BLaER1 treated with 17β-estradiol and CSF1 and Interleukin-3, amounts not matched to agents 10 nM and 100 nM (cell line): ENCODE measurements around the gene CSTF1.
"Not testable (repeated sequence)": the region's sequence is repeated elsewhere in the genome, so short reads cannot be mapped to it uniquely, and the experiment has no call there.

Experiments
- H3K27ac ChIP-seq, 11 experiments: shearing (Covaris generic); formaldehyde crosslinking; 2 replicates each; pipeline ENCODE4 v1.8.1; 2022
- H3K27me3 ChIP-seq, 11 experiments: shearing (Covaris generic); formaldehyde crosslinking; 2 replicates each; pipeline ENCODE4 v1.8.1; 2022
- H3K36me3 ChIP-seq, 11 experiments: shearing (Covaris generic); formaldehyde crosslinking; 2 replicates each; pipeline ENCODE4 v1.8.1; 2022
- H3K4me1 ChIP-seq, 10 experiments: shearing (Covaris generic); formaldehyde crosslinking; 2 replicates each; pipeline ENCODE4 v1.8.1; 2022
- H3K4me2 ChIP-seq, 11 experiments: shearing (Covaris generic); formaldehyde crosslinking; 2 replicates each; pipeline ENCODE4 v1.8.1; 2022
- H3K4me3 ChIP-seq, 10 experiments: shearing (Covaris generic); formaldehyde crosslinking; 2 replicates each; pipeline ENCODE4 v1.8.1; 2022
- H3K9ac ChIP-seq, 11 experiments: shearing (Covaris generic); formaldehyde crosslinking; 2 replicates each; pipeline ENCODE4 v1.8.1; 2022
- H3K9me3 ChIP-seq, 11 experiments: shearing (Covaris generic); formaldehyde crosslinking; replicated peaks in 1 of 11; 2 replicates each; pipeline ENCODE4 v1.8.1; 2022
- H4K20me1 ChIP-seq, 11 experiments: shearing (Covaris generic); formaldehyde crosslinking; 2 replicates each; pipeline ENCODE4 v1.8.1; 2022
- Cebpa-rat ChIP-seq, 11 experiments: shearing (Covaris generic); IDR thresholded peaks; 2 replicates each; pipeline ENCODE4 v1.8.1; 2022

Gene CSTF1

GRCh38 chr20:56406910-56407309, 14.5 kb downstream of the CSTF1 start:
- peaks cover 71 to 87% (median 79%) of the 10 kb centered on the region in 11 experiments for H3K36me3 ChIP-seq
- no peaks in the 10 kb centered on the region for H3K9me3 ChIP-seq

GRCh38 chr20:56409521-56409920, 17.1 kb downstream of the CSTF1 start:
- Histone ChIP-seq H3K4me3 (no peak overlapping the region), H4K20me1 (peaks cover 0 to 54% (median 18%) of the 10 kb centered on the region in 11 experiments; a peak in 11 of 22 replicates), H3K36me3 (peaks cover 45 to 66% (median 56%) of the 10 kb centered on the region in 11 experiments), H3K4me1 (peaks cover 15 to 54% (median 28%) of the 10 kb centered on the region in 10 experiments), H3K27me3 (no peaks in the 10 kb centered on the region), H3K27ac (0 out of 22 replicates have a peak overlapping the region, but pooled peaks of 1 of the 11 experiments have one; percentile 5), H3K9ac (no peak overlapping the region), H3K4me2 (peak overlapping the region in 1 of 11 experiments; percentile 95; a peak in 1 of 22 replicates), H3K9me3 (no peaks in the 10 kb centered on the region)
- TF ChIP-seq Cebpa-rat (IDR thresholded peaks at IDR 0.05) = no peak

More at GRCh38 chr20:56406910-56407309, 14.5 kb downstream of the CSTF1 start:
- H3K9ac ChIP-seq = no peak overlapping the region
- TF ChIP-seq Cebpa-rat (IDR thresholded peaks at IDR 0.05) = no peak
- peaks cover 10 to 70% (median 31%) of the 10 kb centered on the region in 11 experiments; a peak in 15 of 22 replicates for H4K20me1 ChIP-seq
- peaks cover 13 to 30% (median 20%) of the 10 kb centered on the region in 10 experiments for H3K4me1 ChIP-seq
- no peaks in the 10 kb centered on the region for H3K27me3 ChIP-seq
- no peak overlapping the region for H3K4me3 ChIP-seq
- H3K27ac ChIP-seq = no peak overlapping the region
- no peak overlapping the region for H3K4me2 ChIP-seq

- Histone ChIP-seq H3K36me3 (peaks cover 41 to 61% (median 51%) of the 10 kb centered on the region in 11 experiments), H3K4me3 (no peak overlapping the region), H3K27ac (0 out of 22 replicates have a peak overlapping the region, but pooled peaks of 1 of the 11 experiments have one; percentile 5), H3K27me3 (no peaks in the 10 kb centered on the region), H3K4me2 (peak overlapping the region in 5 of 11 experiments; percentile 3 to 95 (median 72); a peak in 7 of 22 replicates), H3K9me3 (no peaks in the 10 kb centered on the region), H3K4me1 (peaks cover 15 to 59% (median 28%) of the 10 kb centered on the region in 10 experiments), H4K20me1 (peaks cover 0 to 49% (median 16%) of the 10 kb centered on the region in 11 experiments; a peak in 11 of 22 replicates), H3K9ac (no peak overlapping the region)
- no peak for TF ChIP-seq Cebpa-rat (IDR thresholded peaks at IDR 0.05)
These were observed 17.5 kb downstream of the CSTF1 start for GRCh38 chr20:56409956-56410355.

- peak overlapping the region; percentile 9 to 67 (median 47); a peak in 16 of 22 replicates for H3K27ac ChIP-seq
These were observed 18.8 kb downstream of the CSTF1 start for GRCh38 chr20:56411287-56411686.

GRCh38 chr20:56411759-56412472, 19.5 kb downstream of the CSTF1 start, which contains the start of gene CASS4:
CASS4 (plus strand) TSS chr20:56412260; CDS start chr20:56412459, 199 bp downstream.
- TF ChIP-seq Cebpa-rat (IDR thresholded peaks at IDR 0.05) = peak in 10 of 11 experiments; percentile 56 to 86 (median 70); a peak in 18 of 22 replicates
- Histone ChIP-seq H3K4me3 (peak within 1 kb of the TSS in 5 of 10 experiments; percentile 19 to 49 (median 47); a peak in 8 of 20 replicates), H3K36me3 (peaks cover 22 to 42% (median 32%) of the 10 kb centered on the region in 11 experiments), H3K27ac (peak within 1 kb of the TSS; percentile 9 to 67 (median 47); a peak in 19 of 22 replicates), H3K9me3 (no peaks in the 10 kb centered on the region), H3K4me1 (peaks cover 15 to 69% (median 28%) of the 10 kb centered on the region in 10 experiments), H4K20me1 (peaks cover 0 to 37% (median 7%) of the 10 kb centered on the region in 11 experiments; a peak in 9 of 22 replicates), H3K9ac (peak within 1 kb of the TSS; percentile 2 to 59 (median 36); a peak in 15 of 22 replicates), H3K4me2 (peak within 1 kb of the TSS; percentile 59 to 95 (median 83)), H3K27me3 (peaks cover 0 to under 1% (median 0%) of the 10 kb centered on the region in 11 experiments; a peak in 1 of 22 replicates)

More at GRCh38 chr20:56411287-56411686, 18.8 kb downstream of the CSTF1 start:
- Histone ChIP-seq H3K4me2 (peak overlapping the region; percentile 59 to 95 (median 83)), H3K4me1 (peaks cover 15 to 66% (median 28%) of the 10 kb centered on the region in 10 experiments), H3K4me3 (peak overlapping the region in 5 of 10 experiments; percentile 18 to 49 (median 20); a peak in 4 of 20 replicates), H3K9ac (peak overlapping the region in 10 of 11 experiments; percentile 2 to 59 (median 34); a peak in 11 of 22 replicates), H4K20me1 (peaks cover 0 to 43% (median 13%) of the 10 kb centered on the region in 11 experiments; a peak in 10 of 22 replicates), H3K36me3 (peaks cover 28 to 48% (median 38%) of the 10 kb centered on the region in 11 experiments)
- H3K27me3 ChIP-seq, H3K9me3 ChIP-seq: not testable (repeated sequence)

- TF ChIP-seq Cebpa-rat (IDR thresholded peaks at IDR 0.05) = peak in 1 of 11 experiments; percentile 1; a peak in 3 of 22 replicates
- Histone ChIP-seq H3K9me3 (no peaks in the 10 kb centered on the region), H3K4me1 (peaks cover 15 to 74% (median 29%) of the 10 kb centered on the region in 10 experiments), H4K20me1 (peaks cover 0 to 32% (median 5%) of the 10 kb centered on the region in 11 experiments; a peak in 7 of 22 replicates), H3K4me2 (peak overlapping the region; percentile 59 to 95 (median 83); a peak in 21 of 22 replicates), H3K27ac (peak overlapping the region; percentile 2 to 67 (median 47); a peak in 17 of 22 replicates), H3K27me3 (peaks cover 0 to 6% (median 0%) of the 10 kb centered on the region in 11 experiments; a peak in 1 of 22 replicates), H3K36me3 (peaks cover 16 to 37% (median 26%) of the 10 kb centered on the region in 11 experiments), H3K9ac (peak overlapping the region in 8 of 11 experiments; percentile 2 to 59 (median 26); a peak in 8 of 22 replicates), H3K4me3 (peak overlapping the region in 5 of 10 experiments; percentile 19 to 49 (median 47); a peak in 8 of 20 replicates)
These were observed 20.0 kb downstream of the CSTF1 start for GRCh38 chr20:56412473-56412790.

GRCh38 chr20:56412949-56413348, 20.5 kb downstream of the CSTF1 start:
- peaks cover 11 to 31% (median 21%) of the 10 kb centered on the region in 11 experiments for H3K36me3 ChIP-seq
- TF ChIP-seq Cebpa-rat (IDR thresholded peaks at IDR 0.05) = no peak
- peaks cover 15 to 79% (median 32%) of the 10 kb centered on the region in 10 experiments for H3K4me1 ChIP-seq
- peak overlapping the region in 3 of 10 experiments; percentile 47 to 49 (median 49); a peak in 5 of 20 replicates for H3K4me3 ChIP-seq
- H4K20me1 ChIP-seq = peaks cover 0 to 27% (median 4%) of the 10 kb centered on the region in 11 experiments; a peak in 6 of 22 replicates
- H3K9ac ChIP-seq = peak overlapping the region in 2 of 11 experiments; percentile 7 to 17; a peak in 2 of 22 replicates
- H3K9me3 ChIP-seq = no peaks in the 10 kb centered on the region
- peak overlapping the region in 6 of 11 experiments; percentile 72 to 95 (median 88); a peak in 11 of 22 replicates for H3K4me2 ChIP-seq
- peak overlapping the region in 3 of 11 experiments; percentile 2 to 50 (median 47); a peak in 2 of 22 replicates for H3K27ac ChIP-seq
- H3K27me3 ChIP-seq = peaks cover 0 to 6% (median 0%) of the 10 kb centered on the region in 11 experiments; a peak in 1 of 22 replicates
